IMR-90 (cell line): ENCODE results near the gene ZBTB39.

Source experiments
- BHLHE40 ChIP-seq: fragments of 150-350 bp; IDR thresholded peaks from 2 replicates; pipeline ENCODE4 v1.6.1; 2016; ENCODE audit warnings: mild to moderate bottlenecking, low read depth, low read length
- CEBPB ChIP-seq: IDR thresholded peaks from 2 replicates; pipeline ENCODE4 v1.6.1; 2012; ENCODE audit warnings: low read depth, low read length, improper control_type of control experiment
- MAFK ChIP-seq: IDR thresholded peaks from 2 replicates; pipeline ENCODE4 v1.6.1; 2012; ENCODE audit warnings: low read depth, low read length, improper control_type of control experiment
- MAZ ChIP-seq: IDR thresholded peaks from 2 replicates; pipeline ENCODE4 v1.6.1; 2012; ENCODE audit warnings: low read depth, mild to moderate bottlenecking, low read length, improper control_type of control experiment, moderate library complexity, borderline replicate concordance
- MXI1 ChIP-seq: IDR thresholded peaks from 2 replicates; pipeline ENCODE4 v1.6.1; 2012; ENCODE audit warnings: low read depth, mild to moderate bottlenecking, low read length, moderate library complexity, borderline replicate concordance
- NFE2L2 ChIP-seq: fragments of 150-350 bp; IDR thresholded peaks from 2 replicates; pipeline ENCODE4 v1.6.1; 2016; ENCODE audit warnings: low read depth, mild to moderate bottlenecking, low read length
- POLR2A ChIP-seq: IDR thresholded peaks from 2 replicates; pipeline ENCODE4 v1.6.1; 2012; ENCODE audit warnings: mild to moderate bottlenecking, low read depth, low read length
- RAD21 ChIP-seq: IDR thresholded peaks from 2 replicates; pipeline ENCODE4 v1.6.1; 2012; ENCODE audit warnings: low read length, improper control_type of control experiment
- RCOR1 ChIP-seq: IDR thresholded peaks from 2 replicates; pipeline ENCODE4 v1.6.1; 2012; ENCODE audit warnings: mild to moderate bottlenecking, low read length, improper control_type of control experiment; ENCODE audit not compliant: insufficient replicate concordance
- SMC3 ChIP-seq: fragments of 150-350 bp; IDR thresholded peaks from 2 replicates; pipeline ENCODE4 v1.6.1; 2016; ENCODE audit warnings: low read depth, mild to moderate bottlenecking, antibody characterized with exemption, low read length, moderate library complexity
- TF ChIP-seq, protein P1 (sequence below): conservative IDR thresholded peaks from 2 replicates; pipeline ENCODE4 v1.5.1; 2012; ENCODE audit warnings: mild to moderate bottlenecking, low read depth, low read length, improper control_type of control experiment
- TF ChIP-seq, protein P2 (sequence below): fragments of 150-350 bp; IDR thresholded peaks from 2 replicates; pipeline ENCODE4 v1.6.1; 2016; ENCODE audit warnings: low read depth, mild to moderate bottlenecking, low read length, moderate library complexity, borderline replicate concordance
- TF ChIP-seq, protein P3 (sequence below): fragments of 150-350 bp; IDR thresholded peaks from 2 replicates; pipeline ENCODE4 v1.6.1; 2017; ENCODE audit warnings: mild to moderate bottlenecking, antibody characterized with exemption, low read length, low read depth

DNA sequence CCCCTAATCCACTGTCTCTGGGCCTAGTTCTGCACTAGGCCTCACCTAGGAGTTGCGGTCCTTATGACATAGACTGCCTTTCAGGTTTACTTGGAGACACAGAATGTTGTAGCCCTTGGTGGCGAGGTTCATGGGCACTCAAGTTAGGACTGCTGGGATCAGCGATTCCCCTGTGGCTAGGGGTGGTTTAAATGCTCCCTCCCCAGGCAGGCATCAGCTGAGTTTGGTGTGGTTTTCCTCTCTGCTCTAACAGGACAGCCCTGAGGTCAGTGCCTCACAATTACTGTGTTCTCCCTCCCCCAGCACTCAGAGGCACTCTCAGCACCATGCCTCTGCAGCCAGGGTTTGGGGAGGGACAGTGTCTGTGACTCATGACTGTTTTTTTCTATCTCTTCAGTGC lies 26.7 kb downstream of the ZBTB39 start:
- TF ChIP-seq POLR2A (no peak), SMC3 (no peak), RAD21 (no peak), NFE2L2 (no peak), CEBPB (no peak), MXI1 (no peak), RCOR1 (no peak), BHLHE40 (no peak), MAZ (no peak), MAFK (no peak)
- TF ChIP-seq, protein P1, sequence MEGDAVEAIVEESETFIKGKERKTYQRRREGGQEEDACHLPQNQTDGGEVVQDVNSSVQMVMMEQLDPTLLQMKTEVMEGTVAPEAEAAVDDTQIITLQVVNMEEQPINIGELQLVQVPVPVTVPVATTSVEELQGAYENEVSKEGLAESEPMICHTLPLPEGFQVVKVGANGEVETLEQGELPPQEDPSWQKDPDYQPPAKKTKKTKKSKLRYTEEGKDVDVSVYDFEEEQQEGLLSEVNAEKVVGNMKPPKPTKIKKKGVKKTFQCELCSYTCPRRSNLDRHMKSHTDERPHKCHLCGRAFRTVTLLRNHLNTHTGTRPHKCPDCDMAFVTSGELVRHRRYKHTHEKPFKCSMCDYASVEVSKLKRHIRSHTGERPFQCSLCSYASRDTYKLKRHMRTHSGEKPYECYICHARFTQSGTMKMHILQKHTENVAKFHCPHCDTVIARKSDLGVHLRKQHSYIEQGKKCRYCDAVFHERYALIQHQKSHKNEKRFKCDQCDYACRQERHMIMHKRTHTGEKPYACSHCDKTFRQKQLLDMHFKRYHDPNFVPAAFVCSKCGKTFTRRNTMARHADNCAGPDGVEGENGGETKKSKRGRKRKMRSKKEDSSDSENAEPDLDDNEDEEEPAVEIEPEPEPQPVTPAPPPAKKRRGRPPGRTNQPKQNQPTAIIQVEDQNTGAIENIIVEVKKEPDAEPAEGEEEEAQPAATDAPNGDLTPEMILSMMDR: no peak
- TF ChIP-seq, protein P2, sequence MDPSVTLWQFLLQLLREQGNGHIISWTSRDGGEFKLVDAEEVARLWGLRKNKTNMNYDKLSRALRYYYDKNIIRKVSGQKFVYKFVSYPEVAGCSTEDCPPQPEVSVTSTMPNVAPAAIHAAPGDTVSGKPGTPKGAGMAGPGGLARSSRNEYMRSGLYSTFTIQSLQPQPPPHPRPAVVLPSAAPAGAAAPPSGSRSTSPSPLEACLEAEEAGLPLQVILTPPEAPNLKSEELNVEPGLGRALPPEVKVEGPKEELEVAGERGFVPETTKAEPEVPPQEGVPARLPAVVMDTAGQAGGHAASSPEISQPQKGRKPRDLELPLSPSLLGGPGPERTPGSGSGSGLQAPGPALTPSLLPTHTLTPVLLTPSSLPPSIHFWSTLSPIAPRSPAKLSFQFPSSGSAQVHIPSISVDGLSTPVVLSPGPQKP: no peak
- TF ChIP-seq, protein P3, sequence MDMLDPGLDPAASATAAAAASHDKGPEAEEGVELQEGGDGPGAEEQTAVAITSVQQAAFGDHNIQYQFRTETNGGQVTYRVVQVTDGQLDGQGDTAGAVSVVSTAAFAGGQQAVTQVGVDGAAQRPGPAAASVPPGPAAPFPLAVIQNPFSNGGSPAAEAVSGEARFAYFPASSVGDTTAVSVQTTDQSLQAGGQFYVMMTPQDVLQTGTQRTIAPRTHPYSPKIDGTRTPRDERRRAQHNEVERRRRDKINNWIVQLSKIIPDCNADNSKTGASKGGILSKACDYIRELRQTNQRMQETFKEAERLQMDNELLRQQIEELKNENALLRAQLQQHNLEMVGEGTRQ: no peak
